HepG2 (cell line): ENCODE data around the gene ATRIP. TPM values are rescaled to one million over a fixed set of nuclear protein-coding genes. Genes with fewer than 3 reads are reported as not detected.
A peak's percentile ranks its signal among the peaks of the same experiment; 100 is the strongest.

ENCODE experiments used
- CHCHD3 ChIP-seq: sonication (generic); formaldehyde crosslinking; IDR thresholded peaks from 2 replicates; pipeline ENCODE4 v1.8.0; 2022; ENCODE audit warnings: mild to moderate bottlenecking, missing genetic modification reagents, moderate library complexity
- DMAP1 ChIP-seq: IDR thresholded peaks from 2 replicates; pipeline ENCODE4 v1.6.1; 2016
- FOXK2 ChIP-seq: fragments of 450-650 bp; IDR thresholded peaks from 2 replicates; pipeline ENCODE4 v1.6.1; 2016
- MAZ ChIP-seq, 2 experiments: sonication (generic) in 1 of 2; formaldehyde crosslinking in 1 of 2; IDR thresholded peaks; 2 replicates each; pipeline versions ENCODE4 v1.5.0 to v1.6.1; 2012 to 2020; ENCODE audit warnings: low read depth in 2 of 2, mild to moderate bottlenecking in 2 of 2, borderline replicate concordance in 1 of 2, improper control_type of control experiment in 1 of 2, low read length in 1 of 2, missing genetic modification reagents in 1 of 2, moderate library complexity in 1 of 2
- NCOA1 ChIP-seq: sonication (generic); formaldehyde crosslinking; IDR thresholded peaks from 2 replicates; pipeline ENCODE4 v1.9.0; 2021; ENCODE audit warnings: missing genetic modification reagents
- PHB2 ChIP-seq: fragments of 450-650 bp; IDR thresholded peaks from 2 replicates; pipeline ENCODE4 v1.6.1; 2018; ENCODE audit not compliant: partially characterized antibody
- RCOR2 ChIP-seq: IDR thresholded peaks from 2 replicates; pipeline ENCODE4 v1.6.1; 2016; ENCODE audit warnings: missing biosample characterization, missing genetic modification reagents
- YY1 ChIP-seq: IDR thresholded peaks from 2 replicates; pipeline ENCODE4 v1.6.1; 2011; ENCODE audit warnings: low read length, low read depth, moderate library complexity, mild to moderate bottlenecking; ENCODE audit not compliant: insufficient read depth, insufficient replicate concordance
- ZNF143 ChIP-seq: sonication (generic); formaldehyde crosslinking; IDR thresholded peaks from 2 replicates; pipeline ENCODE4 v1.4.0; 2020; ENCODE audit warnings: missing genetic modification reagents
- ZNF263 ChIP-seq: sonication (generic); formaldehyde crosslinking; IDR thresholded peaks from 2 replicates; pipeline ENCODE4 v1.4.0; 2020; ENCODE audit warnings: missing genetic modification reagents
- ZNF614 ChIP-seq: IDR thresholded peaks from 2 replicates; pipeline ENCODE4 v1.6.1; 2018; ENCODE audit warnings: missing biosample characterization, missing genetic modification reagents, inconsistent platforms, borderline replicate concordance
- ZNF782 ChIP-seq: sonication (generic); formaldehyde crosslinking; IDR thresholded peaks from 2 replicates; pipeline ENCODE4 v1.4.0; 2020; ENCODE audit warnings: missing genetic modification reagents, mild to moderate bottlenecking, borderline replicate concordance
- ZNF878 ChIP-seq: sonication (generic); formaldehyde crosslinking; IDR thresholded peaks from 2 replicates; pipeline ENCODE4 v1.8.1; 2023; ENCODE audit warnings: mild to moderate bottlenecking, missing genetic modification reagents, moderate library complexity
- ZXDC ChIP-seq: sonication (generic); formaldehyde crosslinking; IDR thresholded peaks from 2 replicates; pipeline ENCODE4 v1.5.0; 2020; ENCODE audit warnings: mild to moderate bottlenecking, missing genetic modification reagents
- polyA plus RNA-seq, 8 experiments: library from polyadenylated mRNA; depleted of rRNA in 3 of 8; stranded (reverse) in 7 of 8; unstranded in 1 of 8; fragments of >200 nt; fragmentation: Illumina TruSeq in 4 of 8; extraction: Trizol in 4 of 8; gene quantifications; 2 replicates each; pipeline versions ENCODE4 v1.2.1 to v1.2.3, GENCODE V29; 2011 to 2016; ENCODE audit warnings: low read depth in 4 of 8, missing spikeins in 1 of 8, mixed read lengths in 1 of 8; ENCODE audit not compliant: insufficient read depth in 1 of 8
- total RNA-seq, 5 experiments: library from RNA; depleted of rRNA; stranded (reverse); fragments of >200 nt; fragmentation: Illumina TruSeq; extraction: Trizol; gene quantifications; 2 replicates each; pipeline ENCODE4 v1.2.3, GENCODE V29; 2016; ENCODE audit warnings: low read depth in 1 of 5
- TF ChIP-seq, protein P1 (sequence below): sonication (generic); formaldehyde crosslinking; IDR thresholded peaks from 2 replicates; pipeline ENCODE4 v1.5.1; 2020; ENCODE audit warnings: missing genetic modification reagents, mild to moderate bottlenecking, borderline replicate concordance
- TF ChIP-seq, protein P2 (sequence below): sonication (generic); formaldehyde crosslinking; IDR thresholded peaks from 2 replicates; pipeline ENCODE4 v1.5.0; 2020; ENCODE audit warnings: mild to moderate bottlenecking, missing genetic modification reagents
- TF ChIP-seq, protein P3 (sequence below), 2 experiments: IDR thresholded peaks; 2 replicates each; pipeline ENCODE4 v1.6.1; 2011 to 2012; ENCODE audit warnings: low read length in 2 of 2, borderline replicate concordance in 1 of 2, low read depth in 1 of 2, mild to moderate bottlenecking in 1 of 2, moderate library complexity in 1 of 2

ATRIP gene
- total and polyA plus RNA-seq, 2 of the 13 experiments (the other 11 are each of a cell fraction or from before 2014, with no cell fraction given), result 5.1 to 12.5 TPM

DNA sequence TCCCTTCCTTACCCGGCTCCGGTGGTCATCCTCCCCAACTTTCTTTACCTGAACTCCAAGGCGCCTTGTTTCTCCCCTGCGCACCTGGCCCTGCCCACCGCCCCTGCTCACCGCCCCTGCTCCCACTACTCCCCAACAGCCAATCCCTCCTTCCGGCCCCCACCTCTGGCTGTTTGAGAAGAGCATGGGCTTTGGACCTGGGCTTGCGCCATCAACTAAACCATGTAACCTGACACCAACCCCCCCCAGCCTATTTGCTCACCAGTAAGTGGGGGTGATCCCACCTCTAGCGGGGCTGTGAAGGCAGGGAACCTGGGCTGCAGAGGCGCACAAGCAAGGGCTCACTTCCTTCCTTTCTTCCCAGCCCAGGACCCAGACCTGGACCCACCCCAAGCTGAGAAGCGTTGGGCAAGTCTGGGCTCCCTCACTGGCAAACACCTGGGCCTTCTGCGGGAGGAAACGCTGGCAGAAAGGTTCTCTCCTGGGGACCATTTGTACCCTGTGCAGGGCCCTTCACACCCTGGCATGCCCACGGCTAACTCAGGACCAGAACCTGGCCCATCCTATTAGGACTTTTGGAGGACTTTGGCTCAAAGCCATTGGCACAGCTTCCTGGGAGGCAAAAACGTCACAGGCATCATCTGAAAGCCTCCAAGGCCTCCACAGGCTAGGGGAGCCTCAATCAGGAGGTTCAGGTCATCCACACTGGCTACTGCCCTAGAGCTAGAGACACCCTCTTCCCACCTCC, 16.4 kb upstream of the ATRIP start, which contains the start of gene PLXNB1 (continued):
- TF ChIP-seq, protein P1, sequence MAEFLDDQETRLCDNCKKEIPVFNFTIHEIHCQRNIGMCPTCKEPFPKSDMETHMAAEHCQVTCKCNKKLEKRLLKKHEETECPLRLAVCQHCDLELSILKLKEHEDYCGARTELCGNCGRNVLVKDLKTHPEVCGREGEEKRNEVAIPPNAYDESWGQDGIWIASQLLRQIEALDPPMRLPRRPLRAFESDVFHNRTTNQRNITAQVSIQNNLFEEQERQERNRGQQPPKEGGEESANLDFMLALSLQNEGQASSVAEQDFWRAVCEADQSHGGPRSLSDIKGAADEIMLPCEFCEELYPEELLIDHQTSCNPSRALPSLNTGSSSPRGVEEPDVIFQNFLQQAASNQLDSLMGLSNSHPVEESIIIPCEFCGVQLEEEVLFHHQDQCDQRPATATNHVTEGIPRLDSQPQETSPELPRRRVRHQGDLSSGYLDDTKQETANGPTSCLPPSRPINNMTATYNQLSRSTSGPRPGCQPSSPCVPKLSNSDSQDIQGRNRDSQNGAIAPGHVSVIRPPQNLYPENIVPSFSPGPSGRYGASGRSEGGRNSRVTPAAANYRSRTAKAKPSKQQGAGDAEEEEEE, result peak; percentile 84; the same call in 1 of the 2 replicates
- peak; percentile 75 for TF ChIP-seq ZXDC (CRISPR knock-in tag)
- TF ChIP-seq DMAP1 (CRISPR knock-in tag), result peak; percentile 85
- TF ChIP-seq ZNF878 (CRISPR knock-in tag), result peak; percentile 88
- TF ChIP-seq ZNF614 (CRISPR knock-in tag), result peak; percentile 78; the same call in 1 of the 2 replicates
- TF ChIP-seq ZNF143 (CRISPR knock-in tag), result no peak; the same call in none of the 2 replicates
- TF ChIP-seq YY1, result peak; percentile 64
- TF ChIP-seq ZNF263, result peak; percentile 48; the same call in 1 of the 2 replicates
- TF ChIP-seq, protein P2, sequence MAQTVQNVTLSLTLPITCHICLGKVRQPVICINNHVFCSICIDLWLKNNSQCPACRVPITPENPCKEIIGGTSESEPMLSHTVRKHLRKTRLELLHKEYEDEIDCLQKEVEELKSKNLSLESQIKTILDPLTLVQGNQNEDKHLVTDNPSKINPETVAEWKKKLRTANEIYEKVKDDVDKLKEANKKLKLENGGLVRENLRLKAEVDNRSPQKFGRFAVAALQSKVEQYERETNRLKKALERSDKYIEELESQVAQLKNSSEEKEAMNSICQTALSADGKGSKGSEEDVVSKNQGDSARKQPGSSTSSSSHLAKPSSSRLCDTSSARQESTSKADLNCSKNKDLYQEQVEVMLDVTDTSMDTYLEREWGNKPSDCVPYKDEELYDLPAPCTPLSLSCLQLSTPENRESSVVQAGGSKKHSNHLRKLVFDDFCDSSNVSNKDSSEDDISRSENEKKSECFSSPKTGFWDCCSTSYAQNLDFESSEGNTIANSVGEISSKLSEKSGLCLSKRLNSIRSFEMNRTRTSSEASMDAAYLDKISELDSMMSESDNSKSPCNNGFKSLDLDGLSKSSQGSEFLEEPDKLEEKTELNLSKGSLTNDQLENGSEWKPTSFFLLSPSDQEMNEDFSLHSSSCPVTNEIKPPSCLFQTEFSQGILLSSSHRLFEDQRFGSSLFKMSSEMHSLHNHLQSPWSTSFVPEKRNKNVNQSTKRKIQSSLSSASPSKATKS (CRISPR knock-in tag), result 0 out of 2 replicates have a peak, but pooled peaks have one; percentile 48
- TF ChIP-seq, protein P3, sequence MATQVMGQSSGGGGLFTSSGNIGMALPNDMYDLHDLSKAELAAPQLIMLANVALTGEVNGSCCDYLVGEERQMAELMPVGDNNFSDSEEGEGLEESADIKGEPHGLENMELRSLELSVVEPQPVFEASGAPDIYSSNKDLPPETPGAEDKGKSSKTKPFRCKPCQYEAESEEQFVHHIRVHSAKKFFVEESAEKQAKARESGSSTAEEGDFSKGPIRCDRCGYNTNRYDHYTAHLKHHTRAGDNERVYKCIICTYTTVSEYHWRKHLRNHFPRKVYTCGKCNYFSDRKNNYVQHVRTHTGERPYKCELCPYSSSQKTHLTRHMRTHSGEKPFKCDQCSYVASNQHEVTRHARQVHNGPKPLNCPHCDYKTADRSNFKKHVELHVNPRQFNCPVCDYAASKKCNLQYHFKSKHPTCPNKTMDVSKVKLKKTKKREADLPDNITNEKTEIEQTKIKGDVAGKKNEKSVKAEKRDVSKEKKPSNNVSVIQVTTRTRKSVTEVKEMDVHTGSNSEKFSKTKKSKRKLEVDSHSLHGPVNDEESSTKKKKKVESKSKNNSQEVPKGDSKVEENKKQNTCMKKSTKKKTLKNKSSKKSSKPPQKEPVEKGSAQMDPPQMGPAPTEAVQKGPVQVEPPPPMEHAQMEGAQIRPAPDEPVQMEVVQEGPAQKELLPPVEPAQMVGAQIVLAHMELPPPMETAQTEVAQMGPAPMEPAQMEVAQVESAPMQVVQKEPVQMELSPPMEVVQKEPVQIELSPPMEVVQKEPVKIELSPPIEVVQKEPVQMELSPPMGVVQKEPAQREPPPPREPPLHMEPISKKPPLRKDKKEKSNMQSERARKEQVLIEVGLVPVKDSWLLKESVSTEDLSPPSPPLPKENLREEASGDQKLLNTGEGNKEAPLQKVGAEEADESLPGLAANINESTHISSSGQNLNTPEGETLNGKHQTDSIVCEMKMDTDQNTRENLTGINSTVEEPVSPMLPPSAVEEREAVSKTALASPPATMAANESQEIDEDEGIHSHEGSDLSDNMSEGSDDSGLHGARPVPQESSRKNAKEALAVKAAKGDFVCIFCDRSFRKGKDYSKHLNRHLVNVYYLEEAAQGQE (IDR thresholded peaks at IDR 0.05; ENCODE audit: borderline replicate concordance in 1 of 2, low read depth in 1 of 2, low read length in 2 of 2), result peak in 1 of 2 experiments; percentile 57; a peak in 2 of 4 replicates
- TF ChIP-seq CHCHD3 (CRISPR knock-in tag), result no peak
- peak; percentile 62; the same call in 1 of the 2 replicates for TF ChIP-seq ZNF782 (CRISPR knock-in tag)
- TF ChIP-seq PHB2, result no peak
- peak; percentile 88 for TF ChIP-seq NCOA1
- TF ChIP-seq FOXK2, result peak; percentile 63; the same call in 1 of the 2 replicates
- peak; percentile 65; the same call in 1 of the 2 replicates for TF ChIP-seq RCOR2 (CRISPR knock-in tag)
- peak; percentile 100 for TF ChIP-seq MAZ (IDR thresholded peaks at IDR 0.05; ENCODE audit: borderline replicate concordance, low read depth, low read length)
- TF ChIP-seq MAZ (CRISPR knock-in tag; IDR thresholded peaks at IDR 0.05; ENCODE audit: low read depth), result peak; percentile 100
